Spleen (tissue), 11 donors: ENCODE results near the gene ARHGAP45. TPM values are rescaled to one million over a fixed set of nuclear protein-coding genes. Genes with fewer than 3 reads are reported as not detected.

ENCODE experiments used
- DNase-seq: peaks from one replicate; pipeline ENCODE4 v3.0.0-alpha.2; 2020
- H3K27ac ChIP-seq, 8 donors: fragments of 200-600 bp; sonication (generic) in 7 of 8; 1 replicate in 4 of 8; 2 replicates in 4 of 8; pipeline versions ENCODE4 v1.5.0 to v1.8.0; 2016 to 2021; ENCODE audit warnings: inconsistent platforms in 4 of 8, mild to moderate bottlenecking in 4 of 8, moderate library complexity in 1 of 8
- H3K27me3 ChIP-seq, 7 donors: fragments of 200-600 bp; sonication (generic) in 6 of 7; replicated peaks in 1 of 7; 1 replicate in 4 of 7; 2 replicates in 3 of 7; pipeline versions ENCODE4 v1.5.0 to v1.8.0; 2016 to 2021; ENCODE audit warnings: inconsistent platforms in 3 of 7, mild to moderate bottlenecking in 1 of 7
- H3K36me3 ChIP-seq, 6 donors: fragments of 200-600 bp; sonication (generic) in 5 of 6; 1 replicate in 4 of 6; 2 replicates in 2 of 6; pipeline versions ENCODE4 v1.5.0 to v1.8.0; 2016 to 2021; ENCODE audit warnings: inconsistent platforms in 2 of 6
- H3K4me1 ChIP-seq, 6 donors: fragments of 200-600 bp; sonication (generic) in 5 of 6; 1 replicate in 3 of 6; 2 replicates in 3 of 6; pipeline versions ENCODE4 v1.5.0 to v1.8.0; 2016 to 2021; ENCODE audit warnings: inconsistent platforms in 3 of 6
- H3K4me3 ChIP-seq, 8 donors: fragments of 200-600 bp; sonication (generic) in 7 of 8; 1 replicate in 4 of 8; 2 replicates in 4 of 8; pipeline versions ENCODE4 v1.5.0 to v1.8.0; 2016 to 2021; ENCODE audit warnings: inconsistent platforms in 4 of 8, mild to moderate bottlenecking in 4 of 8, moderate library complexity in 2 of 8
- H3K9me3 ChIP-seq, 8 donors: fragments of 200-600 bp; sonication (generic) in 7 of 8; 1 replicate in 4 of 8; 2 replicates in 4 of 8; pipeline versions ENCODE4 v1.5.0 to v1.8.0; 2016 to 2021; ENCODE audit warnings: inconsistent platforms in 4 of 8
- CTCF ChIP-seq, 11 experiments: fragments of 200-600 bp in 7 of 11; fragments of 450-650 bp in 4 of 11; sonication (generic) in 4 of 11; IDR thresholded peaks in 8 of 11; conservative IDR thresholded peaks in 3 of 11; 1 replicate in 7 of 11; 2 replicates in 4 of 11; pipeline versions ENCODE4 v1.4.0 to v1.8.0; 2016 to 2021; ENCODE audit warnings: antibody characterized with exemption in 11 of 11, inconsistent platforms in 4 of 11, mild to moderate bottlenecking in 1 of 11
- POLR2A ChIP-seq, 3 donors: fragments of 450-650 bp; IDR thresholded peaks; one replicate each; pipeline ENCODE4 v1.5.1; 2017; ENCODE audit warnings: antibody characterized with exemption in 3 of 3, mild to moderate bottlenecking in 1 of 3
- POLR2AphosphoS5 ChIP-seq, 3 donors: sonication (generic); formaldehyde crosslinking; IDR thresholded peaks; one replicate each; pipeline ENCODE4 v1.5.1; 2017; ENCODE audit warnings: antibody characterized with exemption in 3 of 3
- WGBS, 5 donors: extraction: QIAGEN DNeasy Blood & Tissue Kit in 3 of 5; methylation state at CpG; one replicate each; pipeline versions ENCODE4 v1.1.5 to v1.1.7; 2013 to 2018; 5-methylcytosine and 5-hydroxymethylcytosine counted together
- intact Hi-C: fragments of 100-400 bp; cut with DNase I; formaldehyde crosslinking; loops from one replicate; pipeline ENCODE4 v1.15.0; 2023; ENCODE audit warnings: low total_unique reads
- polyA plus RNA-seq, 3 donors: library from polyadenylated mRNA; stranded (reverse); fragments of 200-250 nt; gene quantifications; one replicate each; pipeline ENCODE4 v1.2.1, GENCODE V29; 2013
- total RNA-seq, 7 donors: library from RNA; depleted of rRNA in 3 of 7; stranded (reverse); fragments of >200 nt in 3 of 7; fragmentation: NEBNext Ultra II Directional in 4 of 7; extraction: Animal tissue kit (Norgen Biotek cat#: 25700) in 4 of 7; gene quantifications; one replicate each; pipeline versions ENCODE4 v1.1.0 to v1.2.1, GENCODE V29; 2016 to 2021
- donor health status: healthy with polysubstance abuse.
- donor health status: DM: no; HTN: no; CAD: no; lungs with moderate emphysema.
- donor health status: DM: no; HTN: no; CAD: no.
- donor health status: Bipolar disorder and iron deficiency.
- donor health status: healthy.
- donor health status: DM: no; HTN: no; CAD: no.
- donor health status: DM: yes; HTN: yes; CAD: no.

ARHGAP45 gene
- total and polyA plus RNA-seq, 10 donors: 161 to 356 (median 245) TPM

- Histone ChIP-seq H3K27ac (peak overlapping the region in 4 of 8 donors; percentile 95 to 100 (median 98)), H3K27me3 (no peaks in the 10 kb centered on the region), H3K36me3 (peaks cover 3 to 59% (median 51%) of the 10 kb centered on the region in 6 donors), H3K4me1 (peaks cover 23 to 66% (median 56%) of the 10 kb centered on the region in 6 donors), H3K9me3 (no peaks in the 10 kb centered on the region), H3K4me3 (peak overlapping the region in 1 of 8 donors; percentile 84)
- intact Hi-C loops: no loop called here
- peak; percentile 82 for DNase-seq
- 75 to 91% (median 84%) methylated on average over 17 to 32 of the region's 32 CpGs for WGBS, 5 donors
- no peak for TF ChIP-seq POLR2A (IDR thresholded peaks at IDR 0.05)
- TF ChIP-seq POLR2AphosphoS5 (IDR thresholded peaks at IDR 0.05): peak; percentile 34 to 83 (median 51)
- no peak for TF ChIP-seq CTCF (IDR thresholded peaks at IDR 0.05 in 8 of 11, conservative IDR thresholded peaks at IDR 0.05 in 3 of 11)
Measured at GRCh38 chr19:1105873-1106840, 39.2 kb downstream of the ARHGAP45 start.

- H3K4me3 ChIP-seq: no peak overlapping the region
Measured at GRCh38 chr19:1106841-1107660, 40.1 kb downstream of the ARHGAP45 start.

GRCh38 chr19:1107661-1108261 lies 40.8 kb downstream of the ARHGAP45 start:
- Histone ChIP-seq H3K9me3 (no peaks in the 10 kb centered on the region), H3K4me3 (no peak overlapping the region), H3K36me3 (peaks cover 3 to 75% (median 64%) of the 10 kb centered on the region in 6 donors), H3K4me1 (peaks cover 7 to 59% (median 46%) of the 10 kb centered on the region in 6 donors), H3K27ac (peak overlapping the region in 5 of 8 donors; percentile 1 to 98 (median 95)), H3K27me3 (no peaks in the 10 kb centered on the region)
- TF ChIP-seq POLR2A (IDR thresholded peaks at IDR 0.05) (no peak), POLR2AphosphoS5 (IDR thresholded peaks at IDR 0.05) (peak in 2 of 3 donors; percentile 10 to 74)
- intact Hi-C loops: no loop called here
- WGBS, 5 donors: 83 to 91% (median 87%) methylated on average over 15 to 25 of the region's 25 CpGs
- peak; percentile 82 for DNase-seq

More at GRCh38 chr19:1106841-1107660, 40.1 kb downstream of the ARHGAP45 start:
- 48 to 76% (median 63%) methylated on average over 6 to 17 of the region's 17 CpGs for WGBS, 5 donors
- H3K27me3 ChIP-seq: no peaks in the 10 kb centered on the region
- TF ChIP-seq POLR2A (IDR thresholded peaks at IDR 0.05) (no peak), CTCF (IDR thresholded peaks at IDR 0.05 in 8 of 11, conservative IDR thresholded peaks at IDR 0.05 in 3 of 11) (peak in 2 of 11 experiments; percentile 15 to 28), POLR2AphosphoS5 (IDR thresholded peaks at IDR 0.05) (peak; percentile 2 to 76 (median 39))
- no peaks in the 10 kb centered on the region for H3K9me3 ChIP-seq
- peak; percentile 83 for DNase-seq
- H3K36me3 ChIP-seq: peaks cover 3 to 68% (median 57%) of the 10 kb centered on the region in 6 donors
- peak overlapping the region in 5 of 8 donors; percentile 1 to 98 (median 95) for H3K27ac ChIP-seq
- intact Hi-C loops: no loop called here
- H3K4me1 ChIP-seq: peaks cover 14 to 59% (median 48%) of the 10 kb centered on the region in 6 donors
